NCI-H146 treated with DMSO at 0.1 percent for 48 hours (cell line): ENCODE measurements around the gene USP49.
A peak's percentile ranks its signal among the peaks of the same experiment; 100 is the strongest.
"Not testable (repeated sequence)": the region's sequence is repeated elsewhere in the genome, so short reads cannot be mapped to it uniquely, and the experiment has no call there.

ENCODE experiments used
- DNase-seq: peaks from one replicate; lab custom pipeline; 2025; ENCODE audit not compliant: unreplicated experiment; lab: John Stamatoyannopoulos, UW

The USP49 gene

DNA sequence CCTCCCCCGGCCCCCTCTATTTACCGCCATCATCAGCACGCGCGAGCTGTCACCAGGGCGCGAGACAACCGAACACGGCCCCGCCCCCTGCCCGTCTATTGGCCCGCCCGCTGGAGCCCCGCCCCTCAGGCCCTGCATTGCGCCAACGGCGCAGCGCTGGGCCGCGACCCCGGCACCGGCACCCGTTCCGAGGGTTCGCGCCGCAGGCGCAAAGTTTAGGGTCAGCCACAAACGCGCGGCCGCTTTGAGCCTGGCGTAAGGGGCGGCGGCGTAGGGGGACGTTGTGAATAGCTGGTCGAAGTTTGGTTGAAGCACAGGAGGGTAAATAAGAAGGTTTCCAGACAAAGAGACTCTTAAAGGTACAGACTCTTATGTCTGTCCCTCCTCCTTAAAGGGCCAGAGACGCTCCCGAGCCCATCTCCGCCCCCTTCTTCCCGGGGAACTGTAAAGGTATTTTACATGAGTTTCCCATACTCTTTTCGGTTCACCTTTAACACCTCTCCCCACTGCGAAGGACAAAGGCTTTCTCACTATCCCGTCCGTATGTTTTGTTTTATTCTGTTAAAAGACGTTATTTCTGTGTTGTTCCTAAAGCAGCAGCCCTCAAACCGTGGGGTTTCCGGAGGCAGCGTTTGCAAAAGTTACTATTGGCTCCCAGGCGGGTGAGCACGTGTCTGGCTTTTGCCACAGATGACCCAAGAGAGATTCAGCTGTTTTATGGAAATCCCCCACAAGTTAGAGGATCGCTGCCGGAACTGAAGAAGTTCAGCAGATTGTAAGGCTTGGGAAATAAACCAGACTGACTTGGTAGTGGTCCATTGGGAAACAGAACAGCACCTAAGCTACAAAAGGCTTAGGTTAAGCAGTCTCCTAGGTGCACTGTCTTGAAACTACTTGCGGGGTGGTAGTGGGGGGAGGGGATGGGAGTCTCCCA lies at the start of gene USP49:
Gene USP49, minus strand, starts transcription at position 76 of the 934 bp plus-strand sequence. CDS start 88,392 bp downstream, outside the sequence.
- DNase-seq, result peak; percentile 97

DNA sequence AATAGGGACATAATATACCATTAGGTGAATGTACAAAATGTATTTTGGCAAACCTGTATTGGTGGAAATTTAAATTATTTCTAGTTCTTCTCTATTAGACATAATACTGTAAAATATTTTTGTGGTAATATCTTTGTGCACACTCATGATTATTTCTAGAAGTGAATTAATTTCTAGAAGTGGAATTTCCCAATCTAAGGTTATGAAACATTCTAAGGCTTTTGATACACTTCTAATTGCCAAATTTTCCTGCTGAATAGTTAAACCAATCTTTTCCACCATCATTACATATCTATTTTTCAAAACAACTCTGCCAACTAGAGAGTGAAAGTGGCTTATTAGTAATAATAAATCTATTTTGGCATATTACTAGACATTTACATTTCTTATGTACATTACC lies 48.3 kb upstream of the USP49 start:
- DNase-seq, result no peak

DNA sequence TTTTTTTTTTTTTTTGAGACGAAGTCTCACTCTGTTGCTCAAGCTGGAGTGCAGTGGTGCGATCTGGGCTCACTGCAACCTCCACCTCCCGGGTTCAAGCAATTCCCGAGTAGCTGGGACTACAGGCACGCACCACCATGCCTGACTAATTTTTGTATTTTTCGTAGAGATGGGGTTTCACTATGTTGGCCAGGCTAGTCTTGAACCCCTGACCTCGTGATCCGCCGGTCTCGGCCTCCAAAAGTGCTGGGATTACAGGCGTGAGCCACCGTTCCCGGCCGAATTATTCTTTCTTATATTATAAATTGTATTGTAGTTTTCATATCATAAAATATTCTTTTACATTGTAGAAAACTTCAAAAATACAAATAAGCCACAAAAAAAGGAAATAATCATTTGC lies 47.7 kb upstream of the USP49 start:
- not testable (repeated sequence) for DNase-seq

DNA sequence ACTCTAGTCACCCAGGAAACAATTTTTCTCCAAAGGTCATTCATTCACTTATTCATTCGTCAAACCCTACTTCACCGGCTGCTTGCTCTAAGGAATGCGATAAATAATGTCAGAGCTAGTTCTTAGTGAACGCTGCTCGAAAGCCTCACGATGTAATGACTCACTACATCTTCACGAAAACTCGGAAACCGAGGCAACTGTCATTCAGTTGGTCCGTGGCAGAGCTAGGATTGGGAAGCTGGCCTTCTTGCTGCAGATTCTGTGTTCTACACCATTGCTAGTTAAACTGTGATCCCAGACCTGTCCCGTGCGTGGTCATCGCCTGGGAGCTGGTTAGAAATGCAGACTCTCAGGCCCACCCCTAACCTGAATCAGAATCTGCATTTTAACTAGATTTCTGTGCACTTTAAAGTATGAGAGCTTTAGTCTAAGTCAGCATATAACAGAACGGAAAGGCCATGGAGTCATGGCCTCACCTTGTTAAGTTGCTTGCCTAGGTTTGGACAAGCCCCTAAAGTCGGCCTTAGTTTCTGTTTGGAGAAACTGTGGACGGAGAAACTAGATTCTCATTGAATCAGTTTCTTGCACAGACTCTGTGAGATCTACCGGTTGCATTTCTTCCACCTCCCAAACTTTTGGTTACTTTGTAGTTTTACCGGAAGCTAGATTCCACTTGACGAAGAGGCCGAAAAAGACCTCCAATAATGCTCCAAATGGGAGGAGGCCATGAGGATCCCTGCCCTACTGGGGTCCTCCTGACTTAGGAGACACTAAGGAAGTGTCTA lies 47.1 kb upstream of the USP49 start:
- DNase-seq, result no peak

DNA sequence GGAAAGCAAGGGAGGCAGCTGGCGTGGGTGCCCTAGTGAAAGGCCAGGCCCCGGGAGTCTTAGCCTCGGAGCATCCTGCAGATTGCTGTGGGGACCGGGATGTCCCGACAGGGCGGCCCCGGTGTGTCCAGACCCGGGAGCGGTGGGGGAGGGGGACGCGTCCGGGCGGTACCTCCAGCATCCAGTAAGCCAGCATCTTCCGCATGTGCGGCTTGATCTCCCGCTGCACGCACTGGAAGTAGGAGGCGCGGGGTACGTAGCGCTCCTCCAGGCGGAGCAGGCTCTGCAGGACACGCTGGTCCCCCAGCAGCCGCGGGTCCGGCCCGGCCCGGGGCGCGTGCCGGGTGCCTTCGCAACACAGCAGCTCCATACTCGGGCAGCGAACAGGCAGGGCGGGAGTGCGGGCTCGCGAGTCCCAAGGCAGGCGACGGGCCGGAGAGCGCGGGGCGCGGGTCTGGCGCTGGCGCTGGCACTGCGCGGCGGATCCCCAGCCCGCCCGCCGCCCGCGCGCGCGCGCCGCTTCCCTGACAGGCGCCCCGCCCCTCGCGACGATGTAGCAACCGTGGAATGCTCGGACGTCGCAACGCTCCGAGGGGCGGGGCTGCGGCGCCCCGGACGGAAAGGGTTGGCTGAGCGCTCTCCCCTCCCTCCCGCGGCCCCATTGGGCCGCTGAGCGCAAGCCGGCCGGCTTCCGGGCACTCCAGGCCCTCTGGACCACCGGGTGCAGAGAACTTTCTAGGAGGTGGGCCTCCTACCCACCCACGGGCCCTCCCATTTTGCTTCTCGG lies 46.3 kb upstream of the USP49 start, which contains the start of gene CCND3:
Gene CCND3, minus strand, starts transcription at position 529 of the 787 bp plus-strand sequence. Its CDS starts 159 bp downstream, at position 370.
- peak; percentile 90 for DNase-seq

DNA sequence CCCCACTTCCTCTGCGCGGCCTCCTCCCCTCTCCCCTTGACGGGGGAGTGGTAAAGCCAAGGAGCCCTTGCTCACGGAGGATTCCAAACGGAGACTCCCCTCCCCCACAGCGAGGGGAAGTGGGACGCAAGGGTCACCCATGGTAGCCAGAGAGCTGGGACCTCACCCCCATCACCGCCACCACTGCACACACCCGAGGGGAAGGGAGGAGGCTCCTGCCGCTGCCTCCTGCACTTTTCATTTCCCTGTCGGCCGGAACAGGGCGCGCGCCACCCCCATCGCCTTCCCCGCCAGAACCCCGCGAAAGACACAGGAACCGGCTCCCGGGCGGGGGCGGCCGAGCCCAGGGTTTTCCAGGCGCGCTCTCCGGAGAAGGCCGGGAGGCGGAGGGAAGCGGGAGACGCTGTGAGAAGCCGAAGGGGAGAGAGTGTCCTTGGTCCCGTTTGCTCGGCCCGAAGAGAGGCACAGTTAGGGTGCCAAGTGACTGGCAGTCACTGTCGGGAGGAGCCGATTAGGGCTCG lies 45.6 kb upstream of the USP49 start:
- DNase-seq, result no peak

DNA sequence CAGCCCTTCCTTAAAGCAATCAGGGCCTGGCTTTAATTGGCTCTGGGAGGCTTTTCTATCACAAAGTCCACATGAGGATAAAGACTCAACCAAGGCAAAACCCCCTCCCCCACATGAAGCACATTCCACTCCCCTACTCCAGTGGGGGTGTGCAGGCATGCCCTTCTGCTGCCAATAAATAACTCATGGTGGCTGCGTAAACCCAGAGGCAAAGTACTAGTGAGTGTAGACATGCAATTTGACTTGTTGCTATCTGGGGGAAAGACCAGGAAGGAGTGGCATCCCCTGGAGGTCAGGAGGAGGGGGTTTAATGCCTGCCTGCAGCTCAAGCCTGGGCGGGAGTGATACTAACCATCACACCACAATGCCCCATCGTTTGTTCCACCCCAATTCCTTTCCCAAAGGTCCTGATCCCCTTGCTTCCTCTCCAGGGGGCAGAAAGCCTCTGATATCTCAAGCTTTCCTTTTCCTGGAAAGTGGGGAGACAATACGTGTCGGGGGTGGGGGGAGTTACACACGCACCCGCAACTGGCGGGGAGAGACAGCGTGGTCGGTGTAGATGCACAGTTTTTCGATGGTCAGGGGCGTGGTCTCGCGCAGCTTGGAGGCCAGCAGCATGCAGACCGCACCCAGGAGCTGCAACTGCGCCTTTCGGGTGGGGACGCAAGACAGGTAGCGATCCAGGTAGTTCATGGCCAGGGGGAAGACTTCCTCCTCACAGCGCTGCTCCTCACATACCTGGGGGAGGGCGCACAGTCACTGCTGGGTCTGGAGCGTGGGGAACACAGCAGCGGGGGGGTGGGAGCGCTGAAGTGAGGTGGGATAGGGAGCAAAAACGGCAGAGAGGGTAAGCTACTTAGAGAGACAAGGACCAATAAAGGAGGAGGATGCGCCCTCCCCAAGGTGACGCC lies 44.9 kb upstream of the USP49 start:
- DNase-seq, result no peak

DNA sequence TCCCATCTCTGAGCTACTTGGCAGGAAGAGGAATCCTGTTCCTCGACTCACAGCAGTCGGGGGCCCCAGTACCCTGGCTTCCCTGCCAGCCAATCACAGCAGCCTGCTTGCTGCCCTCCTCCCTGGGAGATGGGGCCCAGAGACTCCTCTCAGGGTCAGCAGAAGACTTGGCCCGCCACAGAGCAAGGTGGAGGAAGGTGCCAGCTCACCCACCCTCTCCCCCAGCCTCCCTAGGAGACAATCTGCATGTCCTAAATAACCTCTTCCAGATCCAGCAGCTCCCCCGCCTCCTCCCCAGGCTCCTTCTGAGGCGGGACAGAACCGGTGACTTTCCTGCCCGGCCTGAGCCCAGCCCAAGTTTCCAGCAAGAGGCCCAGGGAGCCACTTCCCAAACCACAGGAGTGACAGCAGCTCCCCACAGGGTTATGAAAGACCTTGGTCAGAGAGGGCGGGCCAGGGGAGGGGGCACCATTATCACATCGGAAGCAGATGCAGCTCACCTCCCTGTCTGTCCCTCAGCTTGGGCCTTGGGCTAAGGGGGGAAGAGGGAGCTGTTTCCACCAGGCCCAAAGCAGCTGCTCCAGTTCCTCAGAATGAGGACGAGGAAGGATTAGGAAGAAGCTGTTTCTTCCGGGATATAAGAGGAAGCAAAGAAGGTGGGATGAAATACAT lies 44.1 kb upstream of the USP49 start:
- DNase-seq, result no peak

DNA sequence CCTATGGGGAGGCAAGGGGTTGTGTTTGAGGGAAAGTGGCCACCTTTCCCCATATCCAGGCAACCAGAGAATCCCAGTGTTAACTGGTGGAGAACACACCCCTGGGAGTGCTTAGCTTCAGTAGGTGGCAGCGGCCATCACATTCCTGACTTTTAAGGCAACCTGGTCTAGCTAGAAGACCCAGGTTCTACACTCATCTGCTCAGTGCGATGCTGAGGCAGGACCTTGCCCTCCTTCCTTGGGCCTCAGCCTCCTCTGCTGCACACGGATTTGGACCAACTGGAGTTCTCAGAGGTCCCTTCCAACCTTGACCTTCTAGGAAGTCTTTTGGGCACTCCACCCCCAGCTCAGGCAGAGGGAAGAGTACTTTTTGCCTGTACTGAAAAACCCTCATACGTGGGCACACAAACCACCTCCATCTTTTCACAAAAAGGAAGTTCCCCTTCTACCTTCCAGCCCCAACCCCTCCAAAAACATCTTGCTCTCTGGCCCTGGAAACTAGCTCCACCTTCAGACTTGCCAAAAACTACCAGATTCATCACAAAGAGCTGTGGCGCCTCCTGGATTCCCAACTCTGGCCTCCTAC lies 43.5 kb upstream of the USP49 start:
- DNase-seq, result no peak

DNA sequence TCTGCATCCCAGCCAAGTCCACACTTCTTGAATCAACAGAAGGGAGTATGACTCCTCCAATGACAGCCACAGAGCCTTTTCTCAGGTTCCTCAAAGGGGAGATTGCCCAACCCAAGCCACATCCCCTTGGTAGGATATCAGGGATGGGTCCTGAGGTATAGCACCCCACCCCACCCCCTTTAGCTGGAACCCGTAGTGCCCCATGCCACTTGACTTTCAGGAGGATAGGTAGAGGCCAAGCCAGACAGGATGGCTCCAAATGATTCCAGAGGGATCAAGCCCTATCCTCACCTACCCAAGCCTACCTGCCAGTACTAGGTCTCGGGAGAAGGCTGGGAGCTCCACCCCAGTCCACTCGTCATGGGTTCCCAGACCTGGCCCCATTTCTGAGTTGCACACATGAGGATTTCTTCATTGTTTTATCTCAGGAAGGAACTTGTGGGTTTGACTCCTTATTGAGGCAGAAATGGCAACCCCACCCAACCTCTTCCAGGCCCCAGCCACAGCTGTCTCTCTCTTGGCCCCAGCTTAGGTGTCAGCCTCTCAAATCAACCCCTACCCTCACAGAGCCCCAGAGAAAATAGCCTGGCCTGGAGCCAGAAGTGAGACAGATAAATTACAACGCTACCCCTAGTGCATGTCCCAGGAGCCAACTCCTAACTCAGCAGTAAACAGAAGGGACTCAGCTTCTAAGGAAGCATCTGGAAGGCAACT lies 42.8 kb upstream of the USP49 start:
- DNase-seq, result no peak

DNA sequence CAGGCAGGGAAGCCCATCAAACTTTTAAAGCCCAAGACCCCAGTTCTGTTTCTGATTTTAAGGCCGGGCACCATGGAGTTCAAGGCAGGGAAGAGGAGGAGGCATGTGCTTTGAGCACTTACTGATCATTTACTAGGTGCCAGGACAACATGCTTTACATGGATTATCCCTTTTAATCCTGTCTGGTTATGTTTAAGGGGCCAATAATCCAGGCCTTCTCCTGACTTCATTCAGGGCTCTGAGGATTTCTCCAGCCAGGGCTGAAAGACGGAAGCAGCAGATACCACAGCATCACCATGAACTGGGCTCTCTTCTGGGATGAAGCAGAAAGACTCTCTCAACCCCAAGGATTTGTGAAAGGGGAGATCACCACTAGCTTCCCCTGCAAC lies 42.3 kb upstream of the USP49 start:
- DNase-seq, result no peak

DNA sequence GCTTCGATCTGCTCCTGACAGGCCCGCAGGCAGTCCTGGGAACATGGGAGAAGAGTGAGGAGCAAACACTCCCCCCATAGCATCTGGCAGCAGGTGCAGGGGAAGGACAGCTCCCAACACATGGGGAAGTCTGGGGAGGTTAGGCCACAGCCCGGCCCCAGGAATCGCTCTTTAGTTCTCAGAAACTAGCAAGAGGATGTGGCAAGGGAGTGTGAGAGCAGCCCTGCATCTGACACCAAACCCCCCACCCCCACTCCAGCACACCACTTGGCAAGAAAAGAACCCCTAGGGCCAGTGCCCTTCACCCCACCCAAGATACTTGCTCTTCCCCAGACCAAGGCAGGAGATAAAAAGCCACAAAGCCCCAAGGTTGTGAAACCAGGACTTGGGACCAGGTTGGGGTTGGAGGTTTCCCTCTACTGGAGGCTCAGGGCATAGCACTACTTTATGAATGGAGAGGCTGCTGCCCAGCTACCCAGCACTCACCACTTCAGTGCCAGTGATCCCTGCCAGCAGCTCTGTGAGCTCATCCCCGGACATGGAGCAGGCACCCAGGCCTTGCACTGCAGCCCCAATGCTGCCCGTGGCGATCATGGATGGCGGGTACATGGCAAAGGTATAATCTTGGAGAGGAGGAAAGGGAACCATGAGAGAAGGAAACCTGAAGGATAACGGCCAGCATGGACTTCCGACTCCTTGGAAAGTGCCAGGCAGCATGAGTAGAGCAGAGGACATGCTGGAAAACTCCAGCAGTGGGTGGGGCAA lies 41.1 kb upstream of the USP49 start:
- peak; percentile 48 for DNase-seq

DNA sequence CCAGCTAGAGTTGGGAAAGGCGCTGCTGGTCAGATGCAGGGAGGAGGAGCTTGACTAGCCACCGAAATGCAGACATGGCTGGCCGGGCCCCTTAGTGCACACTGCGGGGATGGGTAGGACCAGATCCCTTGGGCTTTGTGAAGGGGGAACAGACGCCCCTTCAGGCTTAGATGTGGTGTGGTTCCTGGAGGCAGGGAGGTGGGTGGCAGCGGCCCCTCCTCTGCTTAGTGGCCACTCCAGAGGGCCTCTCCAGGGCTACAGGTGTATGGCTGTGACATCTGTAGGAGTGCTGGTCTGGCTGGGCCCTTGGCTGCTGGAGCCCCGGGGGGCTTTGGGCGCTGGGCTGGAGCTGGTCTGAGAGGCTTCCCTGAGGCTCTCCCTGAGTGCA lies 40.5 kb upstream of the USP49 start:
- DNase-seq, result no peak

DNA sequence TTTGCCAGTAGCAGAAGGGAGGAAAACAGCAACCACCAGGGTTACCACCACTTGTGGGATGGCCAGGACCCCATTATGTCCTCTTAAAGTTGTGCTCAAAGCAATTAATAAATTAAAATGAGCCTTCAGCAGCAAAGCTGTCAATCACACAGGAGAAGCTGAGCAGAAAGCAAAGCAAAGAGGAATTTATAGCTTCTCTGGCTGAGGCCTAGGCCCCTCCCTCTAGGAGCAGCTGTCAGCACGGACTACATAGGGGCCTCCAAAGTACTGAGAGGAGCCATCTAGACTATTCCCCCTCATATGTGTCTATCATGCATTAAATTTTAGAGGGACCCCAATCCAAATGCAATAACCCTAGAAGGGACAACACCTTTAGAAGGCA lies 40.0 kb upstream of the USP49 start:
- no peak for DNase-seq

DNA sequence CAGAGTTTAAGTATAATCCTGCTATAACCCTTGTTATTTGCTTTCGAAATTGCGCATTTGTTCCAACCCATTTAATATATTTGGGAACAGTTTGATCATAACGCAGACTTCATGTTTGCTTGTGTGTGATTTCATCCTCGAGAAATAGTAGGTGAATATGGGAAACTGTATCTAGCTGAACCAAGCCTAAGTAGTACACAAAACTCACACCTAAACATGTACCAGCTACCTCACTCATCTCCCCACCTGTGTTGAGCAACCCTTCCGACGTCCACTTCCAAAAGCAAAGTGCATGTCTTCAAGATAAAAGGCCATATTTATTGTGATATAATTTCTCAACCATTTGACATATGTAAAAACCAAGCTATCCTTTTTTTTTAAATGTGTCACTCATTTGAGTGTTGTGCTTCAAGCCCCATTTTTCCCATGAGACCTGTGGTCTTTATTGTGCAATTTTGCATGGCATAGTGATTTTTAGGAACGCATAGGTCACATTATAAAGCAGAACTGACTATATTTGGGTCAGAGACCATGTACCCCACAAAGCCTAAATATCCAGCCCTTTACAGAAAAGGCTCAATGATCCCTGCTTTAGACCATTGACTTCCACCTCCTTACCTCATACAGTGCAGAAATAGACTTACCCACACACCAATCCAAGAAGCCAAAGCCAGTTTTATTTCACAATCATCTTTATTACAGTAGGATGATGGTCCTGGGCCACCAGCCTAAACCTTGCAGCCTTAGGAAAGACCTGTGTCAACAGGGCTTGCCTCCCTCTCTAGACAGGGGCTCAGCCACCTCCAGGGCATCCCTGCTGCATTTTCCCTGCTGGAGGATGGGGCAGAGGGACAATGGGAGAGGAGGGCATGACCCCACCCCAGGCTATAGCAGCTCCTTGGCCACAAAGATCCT lies 39.4 kb upstream of the USP49 start:
- DNase-seq, result no peak

DNA sequence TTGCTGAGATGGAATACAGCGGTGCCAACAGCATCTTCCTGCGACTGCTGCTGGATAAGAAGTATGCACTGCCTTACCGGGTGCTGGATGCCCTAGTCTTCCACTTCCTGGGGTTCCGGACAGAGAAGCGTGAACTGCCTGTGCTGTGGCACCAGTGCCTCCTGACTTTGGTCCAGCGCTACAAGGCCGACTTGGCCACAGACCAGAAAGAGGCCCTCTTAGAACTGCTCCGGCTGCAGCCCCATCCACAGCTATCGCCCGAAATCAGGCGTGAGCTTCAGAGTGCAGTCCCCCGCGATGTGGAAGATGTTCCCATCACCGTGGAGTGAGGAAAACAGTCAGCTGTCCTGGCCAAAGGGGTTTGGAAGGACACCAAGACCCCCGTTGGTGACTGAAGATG lies 37.2 kb upstream of the USP49 start:
- DNase-seq, result no peak

DNA sequence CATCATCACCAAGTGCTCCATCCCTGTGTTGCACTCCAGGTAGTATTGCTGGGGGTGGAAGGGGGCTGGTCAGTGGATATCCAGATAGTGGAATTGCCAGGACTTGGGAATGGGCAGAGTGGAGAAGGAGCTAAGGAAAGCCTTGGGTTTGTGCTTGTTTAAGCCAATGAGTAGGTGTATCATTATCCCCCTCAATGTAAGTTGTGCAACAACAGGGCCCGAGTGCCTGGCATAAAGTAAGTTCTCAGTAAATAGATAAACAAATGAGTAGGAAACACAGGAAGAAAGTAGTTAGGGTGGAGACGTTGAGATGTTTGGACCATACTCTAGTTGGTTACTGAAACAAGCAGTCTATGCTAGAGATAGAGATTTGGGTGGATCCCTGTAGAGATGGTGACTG lies 36.6 kb upstream of the USP49 start:
- no peak for DNase-seq
